K562 (cell line): ENCODE measurements around the gene MPL. TPM values are rescaled to one million over a fixed set of nuclear protein-coding genes. Genes with fewer than 3 reads are reported as not detected.

Source experiments
- ASH1L ChIP-seq: fragments of 450-650 bp; IDR thresholded peaks from 2 replicates; pipeline ENCODE4 v1.6.1; 2018; ENCODE audit warnings: borderline replicate concordance, mild to moderate bottlenecking, low read depth; ENCODE audit not compliant: partially characterized antibody
- CCAR2 ChIP-seq: fragments of 200-400 bp; formaldehyde crosslinking; IDR thresholded peaks from 2 replicates; pipeline ENCODE4 v1.6.1; 2017; ENCODE audit warnings: mild to moderate bottlenecking, low read depth, low read length
- CEBPG ChIP-seq, 3 experiments: fragments of 200-800 bp in 1 of 3; sonication (Bioruptor generic) in 1 of 3; sonication (generic) in 1 of 3; formaldehyde crosslinking in 1 of 3; IDR thresholded peaks in 2 of 3; conservative IDR thresholded peaks in 1 of 3; 2 replicates each; pipeline versions ENCODE4 v1.6.1 to v1.8.0; 2016 to 2022; ENCODE audit warnings: missing compliant biosample characterization in 2 of 3, missing genetic modification characterization in 2 of 3, mild to moderate bottlenecking in 1 of 3, missing genetic modification reagents in 1 of 3
- GMEB1 ChIP-seq: fragments of 250-450 bp; sonication (Bioruptor Pico); IDR thresholded peaks from 2 replicates; pipeline ENCODE4 v1.4.0; 2020; ENCODE audit warnings: mild to moderate bottlenecking
- GTF2B ChIP-seq: IDR thresholded peaks from 2 replicates; pipeline ENCODE4 v1.6.1; 2011; ENCODE audit not compliant: insufficient read length; ENCODE audit errors: extremely low read depth
- MEF2A ChIP-seq: IDR thresholded peaks from 2 replicates; pipeline ENCODE4 v1.6.1; 2011; ENCODE audit warnings: low read depth, mild to moderate bottlenecking, low read length, moderate library complexity; ENCODE audit not compliant: control insufficient read depth
- MIER1 ChIP-seq: fragments of 450-650 bp; IDR thresholded peaks from 2 replicates; pipeline ENCODE4 v1.6.1; 2016; ENCODE audit warnings: antibody characterized with exemption, mild to moderate bottlenecking, low read depth
- MTA3 ChIP-seq: fragments of 450-650 bp; formaldehyde crosslinking; IDR thresholded peaks from 2 replicates; pipeline ENCODE4 v1.6.1; 2017; ENCODE audit warnings: mild to moderate bottlenecking, borderline replicate concordance
- PRMT5 ChIP-seq: sonication (generic); formaldehyde crosslinking; IDR thresholded peaks from 2 replicates; pipeline ENCODE4 v1.5.0; 2020; ENCODE audit warnings: missing genetic modification reagents
- PYGO2 ChIP-seq: fragments of 450-650 bp; IDR thresholded peaks from 2 replicates; pipeline ENCODE4 v1.6.1; 2016; ENCODE audit warnings: mild to moderate bottlenecking, missing genetic modification characterization, moderate library complexity, missing compliant biosample characterization
- ZNF143 ChIP-seq: sonication (generic); formaldehyde crosslinking; IDR thresholded peaks from 2 replicates; pipeline ENCODE4 v1.9.0; 2022; ENCODE audit warnings: mild to moderate bottlenecking, missing genetic modification reagents
- ZNF431 ChIP-seq: sonication (generic); formaldehyde crosslinking; IDR thresholded peaks from 2 replicates; pipeline ENCODE4 v1.8.0; 2022; ENCODE audit warnings: mild to moderate bottlenecking, missing genetic modification reagents
- ZNF561 ChIP-seq: fragments of 450-650 bp; formaldehyde crosslinking; conservative IDR thresholded peaks from 2 replicates; pipeline ENCODE4 v1.4.0; 2020; ENCODE audit warnings: mild to moderate bottlenecking, moderate library complexity
- ZZZ3 ChIP-seq: fragments of 450-650 bp; IDR thresholded peaks from 2 replicates; pipeline ENCODE4 v1.6.1; 2016; ENCODE audit warnings: antibody characterized with exemption, mild to moderate bottlenecking, moderate library complexity
- polyA plus RNA-seq, 8 experiments: library from polyadenylated mRNA; depleted of rRNA in 4 of 8; stranded (reverse) in 5 of 8; unstranded in 3 of 8; fragments of >200 nt; fragmentation: Nextera tagmentation in 2 of 8; fragmentation: Illumina TruSeq in 1 of 8; extraction: Ambion mirVana in 2 of 8; extraction: Trizol in 1 of 8; gene quantifications; 2 replicates each; pipeline versions ENCODE4 v1.2.1 to v1.2.3, GENCODE V29; 2011 to 2014; ENCODE audit warnings: inconsistent platforms in 1 of 8, missing spikeins in 1 of 8
- total RNA-seq, 7 experiments: library from RNA; depleted of rRNA in 6 of 7; stranded (reverse); fragments of >200 nt in 6 of 7; fragmentation: Illumina TruSeq in 2 of 7; extraction: Trizol in 2 of 7; gene quantifications; 2 replicates each; pipeline versions ENCODE4 v1.2.1 to v1.2.3, GENCODE V29; 2011 to 2021; ENCODE audit warnings: low replicate concordance in 1 of 7
- TF ChIP-seq, protein P1 (sequence below): sonication (generic); formaldehyde crosslinking; IDR thresholded peaks from 2 replicates; pipeline ENCODE4 v1.4.0; 2020; ENCODE audit warnings: mild to moderate bottlenecking, missing genetic modification reagents
- TF ChIP-seq, protein P2 (sequence below), 2 experiments: fragments of 250-450 bp in 1 of 2; fragments of 450-650 bp in 1 of 2; sonication (Bioruptor Pico) in 1 of 2; IDR thresholded peaks; 2 replicates each; pipeline versions ENCODE4 v1.6.1 to v1.8.0; 2016 to 2021; ENCODE audit warnings: mild to moderate bottlenecking in 2 of 2, moderate library complexity in 2 of 2, missing compliant biosample characterization in 1 of 2, missing genetic modification characterization in 1 of 2
- TF ChIP-seq, protein P3 (sequence below): fragments of 250-450 bp; sonication (Bioruptor Pico); IDR thresholded peaks from 2 replicates; pipeline ENCODE4 v1.4.0; 2020; ENCODE audit warnings: borderline replicate concordance

MPL gene
- total and polyA plus RNA-seq, 9 of the 15 experiments (the other 6 are each of a cell fraction or from before 2014, with no cell fraction given): not detected

GRCh38 chr1:43367904-43368645, 30.5 kb downstream of the MPL start, which contains the start of gene ELOVL1 (continued):
- TF ChIP-seq GTF2B (no peak), ZNF143 (CRISPR knock-in tag) (peak; percentile 55; the same call in 1 of the 2 replicates), PYGO2 (no peak), ASH1L (no peak), ZNF431 (CRISPR knock-in tag) (peak; percentile 86), ZNF561 (CRISPR knock-in tag) (no peak; the same call in 1 of the 2 replicates), MIER1 (no peak), MTA3 (peak; percentile 86; the same call in 1 of the 2 replicates), MEF2A (no peak), GMEB1 (CRISPR knock-in tag) (peak; percentile 36; the same call in 1 of the 2 replicates), ZZZ3 (no peak), PRMT5 (CRISPR knock-in tag) (no peak), CCAR2 (no peak), CEBPG (CRISPR knock-in tag; IDR thresholded peaks at IDR 0.05) (0 out of 2 replicates have a peak, but pooled peaks have one; percentile 8), CEBPG (tag; conservative IDR thresholded peaks at IDR 0.05 in 1 of 2, IDR thresholded peaks at IDR 0.05 in 1 of 2) (no peak)
- TF ChIP-seq, protein P1, sequence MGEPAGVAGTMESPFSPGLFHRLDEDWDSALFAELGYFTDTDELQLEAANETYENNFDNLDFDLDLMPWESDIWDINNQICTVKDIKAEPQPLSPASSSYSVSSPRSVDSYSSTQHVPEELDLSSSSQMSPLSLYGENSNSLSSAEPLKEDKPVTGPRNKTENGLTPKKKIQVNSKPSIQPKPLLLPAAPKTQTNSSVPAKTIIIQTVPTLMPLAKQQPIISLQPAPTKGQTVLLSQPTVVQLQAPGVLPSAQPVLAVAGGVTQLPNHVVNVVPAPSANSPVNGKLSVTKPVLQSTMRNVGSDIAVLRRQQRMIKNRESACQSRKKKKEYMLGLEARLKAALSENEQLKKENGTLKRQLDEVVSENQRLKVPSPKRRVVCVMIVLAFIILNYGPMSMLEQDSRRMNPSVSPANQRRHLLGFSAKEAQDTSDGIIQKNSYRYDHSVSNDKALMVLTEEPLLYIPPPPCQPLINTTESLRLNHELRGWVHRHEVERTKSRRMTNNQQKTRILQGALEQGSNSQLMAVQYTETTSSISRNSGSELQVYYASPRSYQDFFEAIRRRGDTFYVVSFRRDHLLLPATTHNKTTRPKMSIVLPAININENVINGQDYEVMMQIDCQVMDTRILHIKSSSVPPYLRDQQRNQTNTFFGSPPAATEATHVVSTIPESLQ (CRISPR knock-in tag): peak; percentile 94
- TF ChIP-seq, protein P2, sequence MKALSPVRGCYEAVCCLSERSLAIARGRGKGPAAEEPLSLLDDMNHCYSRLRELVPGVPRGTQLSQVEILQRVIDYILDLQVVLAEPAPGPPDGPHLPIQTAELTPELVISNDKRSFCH (CRISPR knock-in tag; IDR thresholded peaks at IDR 0.05): no peak
- TF ChIP-seq, protein P2 (tag; IDR thresholded peaks at IDR 0.05): peak; percentile 89
- TF ChIP-seq, protein P3, sequence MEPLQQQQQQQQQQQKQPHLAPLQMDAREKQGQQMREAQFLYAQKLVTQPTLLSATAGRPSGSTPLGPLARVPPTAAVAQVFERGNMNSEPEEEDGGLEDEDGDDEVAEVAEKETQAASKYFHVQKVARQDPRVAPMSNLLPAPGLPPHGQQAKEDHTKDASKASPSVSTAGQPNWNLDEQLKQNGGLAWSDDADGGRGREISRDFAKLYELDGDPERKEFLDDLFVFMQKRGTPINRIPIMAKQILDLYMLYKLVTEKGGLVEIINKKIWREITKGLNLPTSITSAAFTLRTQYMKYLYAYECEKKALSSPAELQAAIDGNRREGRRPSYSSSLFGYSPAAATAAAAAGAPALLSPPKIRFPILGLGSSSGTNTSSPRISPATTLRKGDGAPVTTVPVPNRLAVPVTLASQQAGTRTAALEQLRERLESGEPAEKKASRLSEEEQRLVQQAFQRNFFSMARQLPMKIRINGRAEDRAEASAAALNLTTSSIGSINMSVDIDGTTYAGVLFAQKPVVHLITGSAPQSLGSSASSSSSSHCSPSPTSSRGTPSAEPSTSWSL (CRISPR knock-in tag): peak; percentile 90; the same call in 1 of the 2 replicates
